NCI-H748 (cell line): Measurements from ENCODE around the gene NAA15.
A peak's percentile ranks its signal among the peaks of the same experiment; 100 is the strongest.
"Not testable (repeated sequence)": the region's sequence is repeated elsewhere in the genome, so short reads cannot be mapped to it uniquely, and the experiment has no call there.

Experiments
- DNase-seq: peaks from one replicate; lab custom pipeline; 2025; ENCODE audit not compliant: unreplicated experiment; lab: John Stamatoyannopoulos, UW

The NAA15 gene

DNA sequence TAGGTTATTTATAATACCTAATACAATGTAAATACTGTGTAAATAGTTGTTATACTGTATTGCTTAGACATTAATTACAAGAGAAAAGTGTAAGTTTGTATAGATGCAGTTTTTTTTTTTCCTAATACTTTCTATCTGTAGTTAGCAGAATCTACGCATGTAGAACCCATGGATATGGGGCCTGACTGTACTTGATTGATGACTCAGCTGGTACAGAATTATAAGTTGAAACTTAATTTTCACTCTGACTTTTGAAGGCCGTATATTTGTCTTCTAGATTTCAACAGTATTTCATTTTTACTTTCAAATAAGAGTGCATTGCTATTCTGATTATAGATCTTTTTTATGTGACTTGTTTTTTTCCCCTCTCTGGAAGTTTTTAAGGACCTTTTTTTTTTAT lies 31.7 kb downstream of the NAA15 start:
- DNase-seq, result no peak

DNA sequence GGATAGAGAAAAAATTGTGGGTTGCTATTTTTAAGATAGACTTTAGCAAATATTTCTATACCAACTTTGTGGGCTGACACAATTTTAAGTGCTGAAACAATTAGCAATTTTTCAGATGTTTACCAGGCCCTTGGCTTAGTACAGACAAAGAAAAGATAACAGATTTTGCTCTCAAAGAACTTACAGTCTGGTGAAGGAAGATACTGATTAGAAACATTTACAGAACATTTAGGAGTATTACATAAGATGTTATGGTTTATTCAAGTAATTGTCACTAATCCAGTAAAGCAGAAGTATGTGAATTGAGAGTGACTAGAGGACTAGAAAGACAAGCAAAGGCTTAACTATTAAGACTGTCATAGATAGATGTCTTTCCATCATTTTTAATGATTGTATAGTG lies 36.3 kb downstream of the NAA15 start:
- no peak for DNase-seq

DNA sequence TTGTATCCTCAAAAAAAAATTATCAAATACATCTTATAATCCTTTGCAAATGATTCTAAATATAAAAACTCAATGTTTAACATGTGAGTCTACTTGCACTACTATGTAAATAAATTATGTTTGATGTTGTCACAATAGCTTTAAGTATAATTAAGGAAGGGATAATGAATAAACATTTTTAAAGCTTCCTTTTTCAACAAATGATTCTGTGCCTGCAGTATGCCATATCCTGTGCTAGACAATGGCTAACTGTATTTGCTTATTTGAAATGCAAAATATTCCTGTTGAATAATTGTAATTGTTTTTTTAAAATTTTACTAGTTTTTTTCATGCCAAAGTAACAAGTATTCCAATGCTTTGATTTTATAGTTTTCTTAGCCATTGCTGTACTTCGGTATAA lies 60.0 kb downstream of the NAA15 start:
- no peak for DNase-seq

DNA sequence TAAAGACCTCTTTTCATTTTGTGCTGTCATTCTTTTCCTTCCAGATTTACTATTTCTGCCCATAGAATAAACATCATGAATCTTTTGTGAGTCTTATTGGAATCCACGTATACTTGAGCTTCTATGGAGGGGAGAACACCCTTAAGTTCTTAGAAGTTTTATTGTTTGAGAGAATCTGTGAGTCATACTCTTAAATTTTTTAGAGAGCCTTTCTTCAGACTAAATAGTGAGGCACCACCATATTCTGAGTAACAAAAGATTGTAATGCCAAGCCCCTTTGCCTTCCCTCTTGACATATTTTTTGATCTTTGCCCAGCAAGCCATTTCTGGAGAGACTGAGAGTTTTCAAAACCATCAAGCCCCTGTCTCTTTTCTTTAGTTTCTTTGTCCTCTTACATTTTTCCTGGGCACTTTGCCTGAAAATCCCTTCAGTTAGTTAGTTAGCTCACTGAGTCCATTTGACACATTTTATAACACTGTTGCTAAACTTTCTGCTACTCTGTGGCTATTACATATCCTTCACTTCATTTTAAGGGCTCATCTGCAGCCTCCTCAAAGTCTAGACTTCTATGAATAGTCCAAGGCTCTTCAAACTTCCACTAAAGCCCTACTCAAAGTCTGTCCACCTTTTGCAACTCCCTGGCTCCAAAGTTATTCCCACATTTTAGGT lies 66.3 kb downstream of the NAA15 start:
- DNase-seq, result no peak

DNA sequence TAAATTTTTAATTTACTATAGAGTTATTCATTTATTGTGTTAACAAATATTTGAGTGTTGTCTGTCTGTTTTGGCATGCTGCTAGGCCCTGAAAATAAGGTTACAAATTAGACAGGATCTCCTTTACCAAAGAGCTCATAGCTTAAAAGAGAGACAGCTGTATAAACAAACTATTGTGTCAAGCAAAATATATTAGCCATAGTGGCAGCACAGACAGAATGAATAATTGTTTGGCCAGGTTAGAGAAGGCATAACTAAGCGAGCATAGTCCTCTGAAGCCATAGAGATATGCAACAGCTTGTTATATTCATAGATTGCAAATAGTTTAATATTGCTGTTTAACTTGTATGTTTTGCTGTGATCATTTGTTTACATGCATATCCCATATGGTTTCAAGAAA lies 67.7 kb downstream of the NAA15 start:
- peak; percentile 44 for DNase-seq

DNA sequence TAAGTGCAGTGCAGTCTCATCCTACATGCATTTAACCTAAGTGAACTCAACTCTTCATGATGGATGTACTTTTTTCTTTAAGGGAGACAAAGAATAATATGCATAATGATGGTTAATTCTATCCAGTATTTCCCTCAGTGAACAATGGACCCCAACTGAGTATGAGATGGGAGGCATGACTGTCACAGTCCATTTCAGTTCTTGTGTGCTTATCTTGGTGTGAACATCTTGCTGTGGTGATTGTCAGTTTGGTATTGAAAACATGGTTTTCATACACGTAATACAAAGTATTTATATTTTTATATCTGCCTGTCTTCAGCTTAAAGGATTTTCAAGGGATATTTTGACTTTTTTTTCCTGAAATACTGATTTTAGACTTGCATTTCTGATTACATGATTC lies 72.9 kb downstream of the NAA15 start:
- no peak for DNase-seq

DNA sequence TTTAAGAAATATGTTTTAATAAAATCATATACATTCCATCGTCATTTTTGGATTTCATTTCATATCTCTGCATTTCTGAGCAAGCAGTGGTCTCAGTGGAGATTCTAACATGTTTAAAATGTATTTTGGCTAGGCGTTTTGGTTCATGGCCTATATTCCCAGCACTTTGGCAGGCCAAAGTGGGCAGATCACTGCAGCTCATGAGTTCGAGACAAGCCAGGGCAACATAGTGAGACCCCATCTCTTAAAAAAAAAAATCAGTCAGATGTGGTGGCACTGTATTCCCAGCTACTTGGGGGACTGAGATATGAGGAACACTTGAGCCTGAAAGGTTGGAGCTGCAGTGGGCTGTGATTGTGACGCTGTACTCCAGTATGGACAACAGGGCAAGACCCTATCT lies 85.1 kb downstream of the NAA15 start:
- no peak for DNase-seq

DNA sequence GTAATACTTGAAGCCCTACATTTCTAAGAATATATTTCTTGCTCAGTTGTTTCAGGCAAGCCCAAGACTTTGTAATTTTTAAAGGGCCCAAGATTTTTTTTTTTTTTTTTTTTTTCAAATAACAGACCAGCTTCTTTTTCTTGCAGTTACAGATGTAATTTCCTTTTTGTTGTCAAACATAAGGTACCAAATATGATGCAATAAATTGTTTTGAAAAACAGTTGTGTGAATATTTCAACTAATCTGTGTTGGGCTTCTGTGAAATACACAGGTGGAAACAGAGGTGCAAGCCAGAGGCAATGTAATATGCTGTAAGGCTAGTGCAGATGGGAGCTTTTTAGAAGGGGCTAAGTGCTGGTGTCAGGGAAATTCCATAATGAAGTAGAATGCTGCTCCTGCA lies 87.8 kb downstream of the NAA15 start:
- no peak for DNase-seq

DNA sequence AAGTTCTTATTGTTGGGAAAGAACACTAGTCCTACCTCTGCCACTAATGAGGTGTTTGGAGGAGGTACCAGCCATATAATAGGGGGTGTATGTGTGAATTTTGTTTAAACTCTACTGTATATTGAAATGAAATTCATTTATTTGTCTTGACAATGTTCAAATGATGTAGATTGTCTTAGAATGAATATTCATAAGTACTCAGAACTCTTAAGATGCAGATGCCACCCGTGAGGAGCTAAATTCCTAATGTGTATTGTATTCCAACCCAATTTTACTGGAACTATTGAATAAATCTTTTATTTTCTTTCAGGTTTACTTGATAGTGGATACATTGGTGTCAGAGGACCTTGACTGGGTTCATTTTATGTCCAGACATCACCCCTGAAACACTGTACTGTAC lies 88.7 kb downstream of the NAA15 start:
- DNase-seq, result no peak

DNA sequence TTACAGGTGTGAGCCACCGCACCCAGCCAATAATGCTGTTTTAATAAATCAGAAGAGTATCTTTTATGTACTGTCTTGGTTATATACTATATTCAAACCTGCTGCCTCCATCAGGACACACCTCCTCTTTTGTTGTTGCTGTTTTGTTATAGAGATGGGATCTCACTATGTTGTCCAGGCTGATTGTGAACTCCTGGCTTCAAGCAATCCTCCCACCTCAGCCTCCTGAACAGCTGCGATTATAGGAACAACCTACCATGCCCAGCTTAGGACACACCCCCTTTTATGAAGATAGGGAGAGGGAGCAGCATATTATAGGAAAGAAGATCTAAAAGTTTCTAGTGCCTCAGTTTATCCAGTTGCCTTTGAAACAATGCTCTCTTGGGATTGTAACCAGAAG lies 90.4 kb downstream of the NAA15 start:
- no peak for DNase-seq

DNA sequence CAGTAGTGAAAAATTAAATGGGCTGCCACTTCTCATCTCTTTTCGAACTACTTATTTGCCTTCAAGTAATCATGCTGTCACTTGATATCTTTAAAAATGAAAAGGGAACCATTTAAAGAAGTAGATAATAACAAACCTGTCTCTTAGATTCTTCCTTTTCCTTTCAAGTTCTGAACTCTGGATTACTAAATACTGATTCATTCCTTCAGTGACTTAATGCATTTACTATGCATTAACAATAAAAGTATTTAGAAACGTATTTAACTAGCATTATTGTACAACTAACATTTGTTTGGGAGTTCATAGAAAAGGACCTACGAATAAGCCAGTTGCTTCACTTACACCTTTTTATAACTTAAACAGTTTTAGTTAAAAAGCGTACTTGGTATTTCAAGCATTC lies 91.5 kb downstream of the NAA15 start:
- DNase-seq, result no peak

DNA sequence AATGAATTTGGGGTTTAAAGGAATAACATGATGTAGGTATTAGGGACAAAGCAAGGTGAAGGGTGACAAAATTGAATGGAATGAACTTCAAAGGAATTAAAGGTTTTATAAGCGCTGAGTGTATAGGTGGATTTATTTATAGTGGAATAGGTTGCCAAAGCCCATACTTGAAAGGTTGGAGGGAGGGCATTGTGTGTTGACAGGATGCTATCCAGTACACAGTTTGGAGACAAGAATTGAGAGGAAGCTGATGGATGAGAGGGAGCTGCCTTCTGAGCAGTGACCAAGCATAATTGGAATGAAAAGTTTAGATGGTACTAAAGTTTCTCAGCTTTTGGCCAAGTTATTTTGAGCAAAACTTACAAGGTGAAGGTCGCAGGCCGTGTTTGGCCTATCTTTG lies 100.1 kb downstream of the NAA15 start:
- no peak for DNase-seq

DNA sequence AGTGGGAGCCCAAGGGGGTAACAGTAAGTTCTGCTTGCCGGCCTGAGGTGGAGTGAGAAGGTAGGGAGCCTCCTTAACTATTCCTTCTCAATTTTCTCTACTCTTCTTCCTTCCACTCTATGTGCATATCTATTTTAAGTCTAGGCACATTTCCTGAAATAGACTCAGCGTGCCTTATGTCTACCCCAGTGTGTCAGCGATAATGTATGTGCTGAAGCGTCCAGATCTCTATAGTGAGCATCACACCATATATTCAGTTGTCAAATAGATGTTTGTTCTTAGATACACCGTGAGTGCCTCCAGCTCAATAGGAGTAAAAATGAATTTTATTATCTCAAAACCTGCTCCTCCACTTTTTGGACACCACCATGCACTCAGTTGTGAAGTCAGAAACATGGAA lies 101.1 kb downstream of the NAA15 start:
- DNase-seq, result no peak

DNA sequence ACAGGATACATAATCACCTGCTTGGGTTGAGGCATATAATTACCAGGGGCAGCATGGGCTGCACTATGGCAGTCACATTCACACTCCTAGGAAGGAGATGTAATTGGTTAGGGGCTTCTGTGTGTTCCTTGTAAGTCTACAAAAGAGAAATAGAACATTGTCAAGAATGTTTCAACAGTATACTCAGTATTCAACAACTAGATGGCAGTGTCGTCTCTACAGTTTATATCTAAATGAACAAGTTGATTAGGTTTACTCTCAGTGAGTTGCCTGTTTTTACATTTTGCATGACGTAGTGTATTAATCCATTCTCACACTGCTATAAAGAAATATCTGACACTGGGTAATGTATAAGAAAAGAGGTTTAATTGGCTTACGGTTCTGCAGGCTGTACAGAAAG lies 102.2 kb downstream of the NAA15 start:
- DNase-seq, result no peak

DNA sequence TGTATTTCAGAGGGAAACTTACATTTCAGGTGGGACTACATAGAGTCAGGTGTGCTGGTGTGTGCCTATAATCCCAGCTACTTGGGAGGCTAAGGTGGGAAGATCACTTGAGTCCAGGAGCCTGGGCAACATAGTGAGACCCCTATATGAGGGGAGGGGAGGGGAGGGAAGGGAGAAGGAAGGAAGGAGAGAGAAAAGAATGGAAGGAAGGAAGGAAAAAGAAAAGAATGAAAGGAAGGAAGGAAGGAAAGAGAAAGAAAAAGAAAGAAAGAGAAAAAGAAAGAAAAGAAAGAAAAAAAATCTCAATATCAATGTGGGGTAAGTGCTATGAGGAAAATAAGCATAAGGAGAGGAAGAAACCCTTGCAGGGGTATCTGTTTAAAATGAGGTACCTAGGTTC lies 109.0 kb downstream of the NAA15 start:
- DNase-seq, result no peak

DNA sequence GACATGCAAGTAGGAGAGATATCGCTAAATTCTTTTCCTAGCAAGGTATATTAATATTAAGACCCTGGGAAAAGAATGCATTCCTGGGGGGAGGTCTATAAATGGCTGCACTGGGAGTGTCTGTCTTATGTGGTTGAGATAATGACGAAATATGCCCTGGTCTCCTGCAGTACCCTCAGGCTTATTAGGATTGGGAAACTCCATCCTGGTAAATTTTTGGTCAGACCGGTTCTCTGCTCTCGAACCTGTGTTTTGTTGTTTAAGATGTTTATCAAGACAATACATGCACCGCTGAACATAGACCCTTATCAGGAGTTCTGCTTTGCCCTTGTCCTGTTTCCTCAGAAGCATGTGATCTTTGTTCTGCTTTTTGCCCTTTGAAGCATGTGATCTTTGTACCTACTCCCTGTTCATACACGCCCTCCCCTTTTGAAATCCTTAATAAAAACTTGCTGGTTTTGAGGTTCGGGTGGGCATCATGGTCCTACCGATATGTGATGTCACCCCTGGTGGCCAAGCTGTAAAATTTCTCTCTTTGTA lies 113.4 kb downstream of the NAA15 start:
- DNase-seq, result not testable (repeated sequence)

DNA sequence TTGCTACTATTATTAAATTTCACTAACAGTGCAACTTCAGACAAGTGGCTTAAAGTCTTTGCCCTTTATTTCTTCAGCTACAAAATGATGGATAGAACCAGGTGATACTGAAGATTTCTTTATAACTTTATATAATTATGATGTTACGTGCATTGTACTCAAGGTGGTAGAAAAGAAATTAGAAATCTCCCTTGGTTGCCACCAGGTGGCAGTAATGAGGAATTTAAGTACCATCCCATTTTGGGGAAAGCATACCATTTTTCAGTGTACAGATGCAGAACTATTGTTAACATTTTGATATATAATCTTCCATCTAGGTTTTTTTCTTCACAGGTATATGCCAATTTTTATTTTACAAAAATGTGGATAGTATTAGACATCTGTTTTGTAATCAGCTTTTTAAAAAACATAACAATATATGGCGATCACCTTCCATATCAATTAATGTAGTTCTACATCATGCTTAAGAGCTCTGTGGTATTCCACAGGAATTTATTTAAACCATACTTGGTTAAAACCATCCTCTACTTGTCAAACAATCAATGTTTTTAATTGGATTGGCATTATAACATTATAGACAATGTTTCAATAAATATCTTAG lies 114.9 kb downstream of the NAA15 start:
- peak; percentile 4 for DNase-seq

DNA sequence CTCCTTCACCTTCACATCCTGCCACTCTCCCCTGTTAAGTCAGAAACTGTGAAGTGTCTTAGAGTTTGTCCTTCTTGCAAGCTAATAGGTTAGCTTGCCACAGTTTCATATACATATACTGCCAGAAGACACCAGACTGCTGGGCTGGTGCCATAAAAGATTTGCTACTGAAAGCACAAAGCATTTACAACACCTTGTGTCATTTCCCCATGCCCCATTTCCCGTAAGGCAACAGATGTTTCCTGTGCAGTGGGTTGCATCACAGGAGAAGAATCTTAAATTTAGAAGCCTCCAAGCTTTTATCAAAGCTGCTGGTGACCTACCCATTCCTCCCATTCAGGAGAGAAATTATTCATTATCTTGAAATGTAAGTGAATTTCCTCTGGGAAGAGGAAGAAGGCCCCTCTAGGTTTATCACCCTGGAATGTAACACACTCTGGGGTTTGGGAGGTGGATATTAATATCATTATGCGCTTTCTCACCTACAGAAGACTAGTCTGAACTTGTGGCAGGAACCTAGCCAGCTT lies 118.1 kb downstream of the NAA15 start:
- no peak for DNase-seq

DNA sequence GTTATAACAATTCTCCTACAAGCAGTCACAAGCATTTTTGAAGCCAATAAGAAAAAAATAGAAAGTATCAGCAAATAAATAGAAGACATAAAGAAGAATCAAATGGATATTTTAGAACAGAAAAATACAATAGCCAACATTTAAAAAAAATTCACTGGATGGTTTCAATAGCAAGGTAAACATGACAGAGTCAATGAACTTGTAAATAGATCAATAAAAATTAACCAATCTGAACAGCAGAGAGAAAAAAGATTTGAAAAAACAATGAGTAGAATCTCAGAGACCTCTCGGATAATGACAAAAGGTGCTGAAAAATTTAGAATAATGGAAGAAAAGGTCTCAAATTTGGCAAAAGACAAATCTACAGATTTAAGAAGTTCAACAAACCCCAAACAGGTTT lies 119.3 kb downstream of the NAA15 start:
- DNase-seq, result no peak

DNA sequence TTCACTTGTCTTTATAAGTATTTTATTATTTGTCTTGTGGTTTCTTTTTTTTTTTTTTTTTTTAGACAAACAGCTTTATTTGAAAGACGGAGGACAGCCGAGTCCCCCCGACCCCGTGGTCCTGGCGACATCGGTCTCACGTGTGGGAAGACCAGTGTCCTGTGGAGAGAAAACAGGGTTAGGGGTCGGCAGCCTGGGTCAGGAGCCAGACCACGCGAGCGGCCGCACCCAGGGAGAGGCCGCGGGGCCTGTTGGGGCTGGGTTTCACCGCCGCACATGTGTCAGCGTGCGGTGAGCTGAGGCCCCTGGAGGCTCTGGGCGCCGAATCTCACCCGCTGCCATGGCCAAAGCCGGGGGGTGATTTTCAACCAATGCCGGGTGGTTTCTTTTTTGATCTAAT lies 134.8 kb downstream of the NAA15 start:
- DNase-seq, result no peak

DNA sequence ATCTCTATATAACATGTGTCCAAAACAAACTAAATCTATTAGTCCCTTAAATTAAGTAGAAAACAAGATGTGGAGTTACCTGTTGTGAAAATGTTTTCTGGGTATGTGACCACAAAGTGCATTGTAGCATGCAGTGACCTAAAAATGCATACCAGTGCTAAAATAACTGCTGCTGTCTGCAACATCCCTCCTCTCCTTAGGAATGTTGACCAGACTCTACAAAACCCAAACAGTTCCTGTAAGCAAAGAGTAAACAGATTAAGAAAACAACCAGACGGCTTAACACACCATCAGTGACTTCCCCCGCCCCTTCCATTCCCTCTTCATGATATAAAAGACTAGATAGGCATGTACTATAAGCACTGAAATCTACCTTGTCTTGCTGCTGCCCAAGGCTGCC lies 136.8 kb downstream of the NAA15 start:
- no peak for DNase-seq

DNA sequence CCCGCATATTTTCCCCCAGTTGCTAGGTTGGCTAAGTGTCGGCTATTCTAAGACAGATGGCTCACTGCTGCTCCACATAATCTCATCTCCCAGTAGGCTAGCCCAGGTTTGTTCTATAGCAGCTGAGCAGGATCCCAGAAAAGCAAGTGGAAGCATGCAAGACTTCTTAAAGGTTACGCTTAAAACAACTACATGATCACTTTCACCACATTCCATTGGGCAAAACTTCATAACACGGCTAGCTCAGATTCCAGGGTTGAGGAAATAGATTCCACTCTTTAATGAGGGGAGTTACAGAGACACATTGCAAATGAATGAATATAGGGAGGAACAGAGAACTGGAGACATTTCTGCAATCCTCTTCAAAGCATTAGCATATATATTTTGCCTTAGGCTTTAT lies 139.7 kb downstream of the NAA15 start:
- no peak for DNase-seq

DNA sequence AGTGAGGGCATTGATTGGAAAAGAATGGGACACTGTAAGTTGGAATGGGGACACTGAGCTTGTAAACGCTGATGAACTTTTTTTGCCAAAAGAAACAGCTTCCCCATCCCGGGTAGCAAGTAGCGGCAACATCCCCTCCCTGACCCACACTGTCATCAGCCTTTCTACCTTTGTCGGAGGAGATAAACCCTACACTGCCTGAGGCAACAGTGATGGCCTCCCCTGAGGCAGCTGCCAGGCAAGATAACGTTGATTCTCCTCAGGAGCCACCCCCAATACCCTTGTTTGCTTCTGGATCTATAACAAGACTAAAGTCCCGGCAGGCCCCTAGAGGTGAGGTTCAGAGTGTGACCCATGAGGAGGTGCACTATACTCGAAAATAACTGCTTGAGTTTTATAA lies 142.4 kb downstream of the NAA15 start:
- DNase-seq, result no peak
